WTC11 (cell line): ENCODE measurements around the gene HIP1R.

Experiments
- JUN ChIP-seq: sonication (generic); formaldehyde crosslinking; IDR thresholded peaks from 2 replicates; pipeline ENCODE4 v1.8.0; 2023; ENCODE audit warnings: mild to moderate bottlenecking, missing genetic modification reagents
- SMAD3 ChIP-seq: sonication (generic); formaldehyde crosslinking; IDR thresholded peaks from 2 replicates; pipeline ENCODE4 v1.8.0; 2022; ENCODE audit warnings: missing genetic modification reagents, mild to moderate bottlenecking, borderline replicate concordance
- TF ChIP-seq, protein P1 (sequence below): sonication (generic); formaldehyde crosslinking; IDR thresholded peaks from 2 replicates; pipeline ENCODE4 v1.8.1; 2022; ENCODE audit warnings: mild to moderate bottlenecking, missing genetic modification reagents, moderate library complexity, borderline replicate concordance
- TF ChIP-seq, protein P2 (sequence below): fragments of 200-600 bp; IDR thresholded peaks from 2 replicates; pipeline ENCODE4 v1.8.0; 2022; ENCODE audit warnings: antibody characterized with exemption

- TF ChIP-seq, protein P1, sequence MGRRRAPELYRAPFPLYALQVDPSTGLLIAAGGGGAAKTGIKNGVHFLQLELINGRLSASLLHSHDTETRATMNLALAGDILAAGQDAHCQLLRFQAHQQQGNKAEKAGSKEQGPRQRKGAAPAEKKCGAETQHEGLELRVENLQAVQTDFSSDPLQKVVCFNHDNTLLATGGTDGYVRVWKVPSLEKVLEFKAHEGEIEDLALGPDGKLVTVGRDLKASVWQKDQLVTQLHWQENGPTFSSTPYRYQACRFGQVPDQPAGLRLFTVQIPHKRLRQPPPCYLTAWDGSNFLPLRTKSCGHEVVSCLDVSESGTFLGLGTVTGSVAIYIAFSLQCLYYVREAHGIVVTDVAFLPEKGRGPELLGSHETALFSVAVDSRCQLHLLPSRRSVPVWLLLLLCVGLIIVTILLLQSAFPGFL: no peak
- TF ChIP-seq, protein P2, sequence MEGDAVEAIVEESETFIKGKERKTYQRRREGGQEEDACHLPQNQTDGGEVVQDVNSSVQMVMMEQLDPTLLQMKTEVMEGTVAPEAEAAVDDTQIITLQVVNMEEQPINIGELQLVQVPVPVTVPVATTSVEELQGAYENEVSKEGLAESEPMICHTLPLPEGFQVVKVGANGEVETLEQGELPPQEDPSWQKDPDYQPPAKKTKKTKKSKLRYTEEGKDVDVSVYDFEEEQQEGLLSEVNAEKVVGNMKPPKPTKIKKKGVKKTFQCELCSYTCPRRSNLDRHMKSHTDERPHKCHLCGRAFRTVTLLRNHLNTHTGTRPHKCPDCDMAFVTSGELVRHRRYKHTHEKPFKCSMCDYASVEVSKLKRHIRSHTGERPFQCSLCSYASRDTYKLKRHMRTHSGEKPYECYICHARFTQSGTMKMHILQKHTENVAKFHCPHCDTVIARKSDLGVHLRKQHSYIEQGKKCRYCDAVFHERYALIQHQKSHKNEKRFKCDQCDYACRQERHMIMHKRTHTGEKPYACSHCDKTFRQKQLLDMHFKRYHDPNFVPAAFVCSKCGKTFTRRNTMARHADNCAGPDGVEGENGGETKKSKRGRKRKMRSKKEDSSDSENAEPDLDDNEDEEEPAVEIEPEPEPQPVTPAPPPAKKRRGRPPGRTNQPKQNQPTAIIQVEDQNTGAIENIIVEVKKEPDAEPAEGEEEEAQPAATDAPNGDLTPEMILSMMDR: no peak
- TF ChIP-seq SMAD3 (CRISPR knock-in tag) (no peak), JUN (CRISPR knock-in tag) (no peak)
Measured at GRCh38 chr12:122878780-122879612, 43.7 kb downstream of the HIP1R start.
